OCI-LY1 (cell line): ENCODE results near the gene NTNG1.

Source experiments
- H2AFZ ChIP-seq: fragments of 200-600 bp; sonication (generic), shearing (Covaris generic); 2 replicates; pipeline ENCODE4 v1.6.0; 2014; ENCODE audit warnings: antibody characterized with exemption, mild to moderate bottlenecking, low read length
- H3F3A ChIP-seq: fragments of 200-600 bp; sonication (generic), shearing (Covaris generic); 2 replicates; pipeline ENCODE4 v1.6.0; 2014; ENCODE audit warnings: mild to moderate bottlenecking, antibody characterized with exemption, low read length, moderate library complexity; ENCODE audit not compliant: insufficient read depth
- H3K27ac ChIP-seq: fragments of 200-600 bp; sonication (generic); 2 replicates; pipeline ENCODE4 v1.5.1; 2014; ENCODE audit warnings: low read length, mixed run types, mild to moderate bottlenecking, low read depth; ENCODE audit not compliant: poor library complexity, severe bottlenecking
- H3K27me3 ChIP-seq: fragments of 200-600 bp; sonication (generic); 2 replicates; pipeline ENCODE4 v1.6.0; 2014; ENCODE audit warnings: antibody characterized with exemption, mild to moderate bottlenecking, low read length, moderate library complexity; ENCODE audit not compliant: insufficient read depth
- H3K36me3 ChIP-seq: fragments of 200-600 bp; sonication (generic); 2 replicates; pipeline ENCODE4 v1.6.1; 2014; ENCODE audit warnings: mild to moderate bottlenecking, antibody characterized with exemption, low read length, moderate library complexity, mixed read lengths; ENCODE audit not compliant: insufficient read depth
- H3K4me1 ChIP-seq: fragments of 200-600 bp; sonication (generic); 2 replicates; pipeline ENCODE4 v1.5.1; 2014; ENCODE audit warnings: mild to moderate bottlenecking, low read length, moderate library complexity; ENCODE audit not compliant: insufficient read depth, severe bottlenecking
- H3K4me2 ChIP-seq: fragments of 200-600 bp; sonication (generic), shearing (Covaris generic); 2 replicates; pipeline ENCODE4 v1.6.1; 2014; ENCODE audit warnings: low read length
- H3K4me3 ChIP-seq: fragments of 200-600 bp; sonication (generic); 2 replicates; pipeline ENCODE4 v1.5.1; 2014; ENCODE audit warnings: low read length, low read depth, mild to moderate bottlenecking, mixed read lengths; ENCODE audit not compliant: poor library complexity, severe bottlenecking
- H3K79me2 ChIP-seq: fragments of 200-600 bp; shearing (Covaris generic); 2 replicates; pipeline ENCODE4 v1.6.1; 2016; ENCODE audit warnings: mixed run types, low read length, mixed read lengths; ENCODE audit not compliant: insufficient read depth
- H3K9ac ChIP-seq: fragments of 200-600 bp; sonication (generic), shearing (Covaris generic); 2 replicates; pipeline ENCODE4 v1.6.1; 2014; ENCODE audit warnings: mild to moderate bottlenecking, low read length, mixed read lengths
- H3K9me2 ChIP-seq: fragments of 200-600 bp; sonication (generic), shearing (Covaris generic); 2 replicates; pipeline ENCODE4 v1.6.1; 2014; ENCODE audit warnings: low read depth, mild to moderate bottlenecking, low read length, mixed read lengths
- H3K9me3 ChIP-seq: fragments of 200-600 bp; shearing (Covaris generic); 2 replicates; pipeline ENCODE4 v1.6.1; 2014; ENCODE audit warnings: low read length, mixed read lengths
- H4K20me1 ChIP-seq: fragments of 200-600 bp; sonication (generic), shearing (Covaris generic); 2 replicates; pipeline ENCODE4 v1.6.0; 2016; ENCODE audit warnings: mild to moderate bottlenecking, low read length; ENCODE audit not compliant: insufficient read depth
- CTCF ChIP-seq: fragments of 200-600 bp; sonication (generic), shearing (Covaris generic); IDR thresholded peaks from 2 replicates; pipeline ENCODE4 v1.5.1; 2017; ENCODE audit warnings: mild to moderate bottlenecking, antibody characterized with exemption, low read length, moderate library complexity, mixed read lengths
- EZH2 ChIP-seq: fragments of 200-600 bp; sonication (generic), shearing (Covaris generic); IDR thresholded peaks from 2 replicates; pipeline ENCODE4 v1.8.0; 2017; ENCODE audit warnings: borderline replicate concordance, mixed run types, mild to moderate bottlenecking, antibody characterized with exemption, low read length, moderate library complexity, mixed read lengths

NTNG1 gene

DNA sequence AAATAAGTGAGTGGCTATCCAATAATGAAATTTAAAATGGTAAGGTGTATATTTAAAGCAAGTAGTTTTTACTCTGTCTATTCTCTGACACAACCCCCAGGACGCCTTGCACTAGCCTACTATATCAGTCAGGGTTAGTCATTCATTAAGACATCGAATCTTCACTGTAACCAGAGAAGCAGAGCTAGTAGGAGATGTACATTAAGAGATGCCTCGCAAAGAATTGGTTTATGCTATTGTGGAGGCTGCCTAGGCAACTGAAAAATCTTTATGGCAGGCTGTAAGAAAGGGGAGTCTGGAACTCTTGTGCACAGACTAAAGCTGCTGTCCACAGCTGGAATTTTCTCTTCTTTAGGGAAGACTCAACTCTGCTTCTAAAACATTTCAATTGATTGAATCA is 28.8 kb downstream of the NTNG1 start:
- TF ChIP-seq EZH2, result no peak
- no peak for TF ChIP-seq CTCF
- H3K27ac ChIP-seq, result no peak overlapping the region

GRCh38 chr1:107171333-107171732 is 30.5 kb downstream of the NTNG1 start:
- Histone ChIP-seq H3K36me3 (no peaks in the 10 kb centered on the region), H3K4me3 (no peak overlapping the region), H3K9ac (no peak overlapping the region), H3K4me2 (no peak overlapping the region), H3K9me2 (no peaks in the 10 kb centered on the region), H3K79me2 (no peaks in the 10 kb centered on the region), H3K27me3 (no peaks in the 10 kb centered on the region), H3F3A (no peaks in the 10 kb centered on the region; the same call in 1 of the 2 replicates), H4K20me1 (no peaks in the 10 kb centered on the region), H2AFZ (no peak overlapping the region), H3K27ac (no peak overlapping the region), H3K9me3 (no peaks in the 10 kb centered on the region), H3K4me1 (no peaks in the 10 kb centered on the region)
- no peak for TF ChIP-seq EZH2
- TF ChIP-seq CTCF, result no peak

More for the DNA sequence above, 28.8 kb downstream of the NTNG1 start:
- Histone ChIP-seq H3K9me3 (no peaks in the 10 kb centered on the region), H3K36me3 (no peaks in the 10 kb centered on the region), H3K9me2 (no peaks in the 10 kb centered on the region), H3K4me1 (no peaks in the 10 kb centered on the region), H4K20me1 (no peaks in the 10 kb centered on the region), H2AFZ (no peak overlapping the region), H3K27me3 (no peaks in the 10 kb centered on the region), H3K79me2 (no peaks in the 10 kb centered on the region), H3K9ac (no peak overlapping the region), H3K4me2 (no peak overlapping the region), H3F3A (no peaks in the 10 kb centered on the region; the same call in 1 of the 2 replicates), H3K4me3 (no peak overlapping the region)

DNA sequence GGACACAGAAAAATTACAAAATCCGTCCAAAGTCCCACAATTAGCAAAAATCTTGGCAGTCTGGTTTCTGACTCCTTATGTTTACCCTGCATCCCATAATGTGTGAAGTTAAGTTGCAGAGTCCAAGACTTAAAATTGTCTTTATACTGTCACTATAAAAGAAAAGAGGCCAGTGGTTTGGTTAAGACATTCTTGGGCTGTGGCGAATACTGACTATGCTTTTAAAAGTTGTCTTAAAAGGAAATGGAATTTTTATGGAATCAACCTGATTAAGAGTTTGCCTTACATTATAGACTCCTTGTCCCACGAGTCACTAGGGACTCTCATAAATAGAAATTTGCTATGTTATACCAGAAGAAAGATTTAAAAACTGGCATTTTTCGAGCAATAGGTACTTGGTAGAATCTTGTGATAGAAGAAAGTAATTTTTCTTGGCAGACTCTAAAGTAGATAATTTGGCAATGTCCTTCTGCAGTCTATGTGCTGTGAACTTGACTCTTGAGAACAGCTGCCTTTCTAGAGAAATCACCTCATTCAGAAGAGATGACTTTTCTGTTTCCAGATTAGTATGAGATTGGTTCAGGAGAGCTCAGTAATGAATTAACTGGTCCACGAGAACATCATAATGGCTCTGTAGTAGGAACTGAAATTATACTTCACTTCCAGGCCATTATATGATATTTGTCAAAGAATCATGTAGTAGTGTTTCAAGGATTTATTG is 31.8 kb downstream of the NTNG1 start:
- Histone ChIP-seq H3K79me2 (no peaks in the 10 kb centered on the region), H3K27ac (no peak overlapping the region)

More for the DNA sequence above, 31.8 kb downstream of the NTNG1 start:
- Histone ChIP-seq H3K9ac (no peak overlapping the region), H3K4me1 (no peaks in the 10 kb centered on the region), H4K20me1 (no peaks in the 10 kb centered on the region), H3K4me2 (no peak overlapping the region), H3K4me3 (no peak overlapping the region), H3K27me3 (no peaks in the 10 kb centered on the region), H2AFZ (no peak overlapping the region), H3K36me3 (no peaks in the 10 kb centered on the region), H3K9me2 (no peaks in the 10 kb centered on the region), H3F3A (no peaks in the 10 kb centered on the region; the same call in 1 of the 2 replicates), H3K9me3 (no peaks in the 10 kb centered on the region)
- TF ChIP-seq EZH2 (no peak), CTCF (no peak)
